HG02970 (cell line): ENCODE measurements around the gene DOCK2.

Experiments used
- ATAC-seq: cut with Tn5 transposase; IDR thresholded peaks from one replicate; pipeline ENCODE4 v1.9.1; 2021; ENCODE audit warnings: mild to moderate bottlenecking, moderate library complexity, moderate number of reproducible peaks; ENCODE audit not compliant: unreplicated experiment, low FRiP score

Gene DOCK2

GRCh38 chr5:169954786-169955185 lies 317.7 kb downstream of the DOCK2 start:
- no peak for ATAC-seq

- ATAC-seq = no peak
These were observed 319.1 kb downstream of the DOCK2 start for GRCh38 chr5:169956126-169956525.

- ATAC-seq = no peak
These were observed 319.7 kb downstream of the DOCK2 start for GRCh38 chr5:169956756-169957155.

GRCh38 chr5:169958278-169958677 lies 321.2 kb downstream of the DOCK2 start:
- ATAC-seq = no peak

- no peak for ATAC-seq
These were observed 323.6 kb downstream of the DOCK2 start for GRCh38 chr5:169960659-169961058.

GRCh38 chr5:169964246-169964645 lies 327.2 kb downstream of the DOCK2 start:
- no peak for ATAC-seq

GRCh38 chr5:169970339-169970738 lies 333.3 kb downstream of the DOCK2 start:
- ATAC-seq = no peak

GRCh38 chr5:169970911-169971765 lies 334.1 kb downstream of the DOCK2 start:
- no peak for ATAC-seq

GRCh38 chr5:169971780-169972179 lies 334.7 kb downstream of the DOCK2 start:
- no peak for ATAC-seq

- no peak for ATAC-seq
These were observed 336.0 kb downstream of the DOCK2 start for GRCh38 chr5:169973056-169973455.

GRCh38 chr5:169974121-169974770 lies 337.2 kb downstream of the DOCK2 start:
- ATAC-seq = no peak

GRCh38 chr5:169978714-169979113 lies 341.6 kb downstream of the DOCK2 start:
- no peak for ATAC-seq

GRCh38 chr5:169979871-169980270 lies 342.8 kb downstream of the DOCK2 start:
- no peak for ATAC-seq

- no peak for ATAC-seq
These were observed 343.5 kb downstream of the DOCK2 start, which contains the start of gene INSYN2B for GRCh38 chr5:169980418-169981053. INSYN2B (minus strand) TSS chr5:169980495; CDS start chr5:169883898, 96,597 bp downstream.

GRCh38 chr5:169988206-169988605 lies 351.1 kb downstream of the DOCK2 start:
- ATAC-seq = no peak

- ATAC-seq = no peak
These were observed 351.9 kb downstream of the DOCK2 start for GRCh38 chr5:169988947-169989346.

GRCh38 chr5:169989365-169989764 lies 352.3 kb downstream of the DOCK2 start:
- no peak for ATAC-seq

- ATAC-seq = no peak
These were observed 354.2 kb downstream of the DOCK2 start for GRCh38 chr5:169991115-169991869.

GRCh38 chr5:169992789-169993484 lies 355.9 kb downstream of the DOCK2 start:
- ATAC-seq = no peak

GRCh38 chr5:169993485-169993790 lies 356.4 kb downstream of the DOCK2 start:
- no peak for ATAC-seq
